A172 (cell line): Measurements from ENCODE around the gene CCN6. TPM values are rescaled to one million over a fixed set of nuclear protein-coding genes. Genes with fewer than 3 reads are reported as not detected.
"Not testable (repeated sequence)": the region's sequence is repeated elsewhere in the genome, so short reads cannot be mapped to it uniquely, and the experiment has no call there.

Source experiments
- DNase-seq: peaks from one replicate; pipeline ENCODE4 v3.0.0-alpha.2; 2015; ENCODE audit warnings: low spot score
- total RNA-seq: library from RNA; depleted of rRNA; stranded (reverse); fragments of >200 nt; shearing (Covaris generic); gene quantifications from 2 replicates; pipeline ENCODE4 v1.2.3, GENCODE V29; 2014

Gene CCN6
- total RNA-seq, 1 experiment from 2014 or later = not detected

DNA sequence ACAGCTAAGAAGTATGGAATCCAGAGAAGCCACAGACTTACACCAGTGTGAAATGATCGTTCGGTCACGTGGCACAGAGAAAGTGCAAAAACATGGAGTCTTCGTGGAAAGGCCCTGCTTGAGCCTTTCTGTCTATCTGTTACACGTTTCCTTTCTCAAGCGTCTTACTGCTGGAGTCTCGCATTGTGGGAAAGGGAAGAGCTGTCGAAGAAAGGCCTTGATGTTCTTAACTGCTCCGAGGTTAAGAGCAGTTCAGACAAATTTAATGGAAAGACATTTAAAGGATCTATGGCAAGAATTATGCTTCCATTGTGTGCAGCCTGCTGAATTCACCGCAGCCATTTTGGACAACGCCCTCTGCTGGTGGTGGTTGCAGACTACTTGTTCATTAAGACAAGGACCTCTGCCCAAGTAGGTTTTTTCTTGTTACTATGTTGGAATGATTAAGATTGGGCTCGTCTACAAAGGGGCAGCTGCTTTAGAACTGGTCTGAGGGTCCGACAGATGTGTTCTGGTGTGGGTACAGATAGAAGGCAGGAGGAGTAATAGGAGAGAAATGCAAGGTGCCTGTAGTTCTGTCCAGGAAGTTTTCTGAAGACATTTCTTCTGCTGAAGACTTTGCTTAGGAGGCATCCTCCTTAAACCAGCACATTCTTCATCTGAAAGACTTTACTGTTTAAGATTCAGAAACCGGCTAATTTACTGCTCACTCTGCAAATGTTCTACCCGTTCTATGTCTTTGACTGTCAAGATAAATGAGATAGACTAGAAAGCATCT, 24.7 kb upstream of the CCN6 start:
- peak; percentile 47 for DNase-seq

DNA sequence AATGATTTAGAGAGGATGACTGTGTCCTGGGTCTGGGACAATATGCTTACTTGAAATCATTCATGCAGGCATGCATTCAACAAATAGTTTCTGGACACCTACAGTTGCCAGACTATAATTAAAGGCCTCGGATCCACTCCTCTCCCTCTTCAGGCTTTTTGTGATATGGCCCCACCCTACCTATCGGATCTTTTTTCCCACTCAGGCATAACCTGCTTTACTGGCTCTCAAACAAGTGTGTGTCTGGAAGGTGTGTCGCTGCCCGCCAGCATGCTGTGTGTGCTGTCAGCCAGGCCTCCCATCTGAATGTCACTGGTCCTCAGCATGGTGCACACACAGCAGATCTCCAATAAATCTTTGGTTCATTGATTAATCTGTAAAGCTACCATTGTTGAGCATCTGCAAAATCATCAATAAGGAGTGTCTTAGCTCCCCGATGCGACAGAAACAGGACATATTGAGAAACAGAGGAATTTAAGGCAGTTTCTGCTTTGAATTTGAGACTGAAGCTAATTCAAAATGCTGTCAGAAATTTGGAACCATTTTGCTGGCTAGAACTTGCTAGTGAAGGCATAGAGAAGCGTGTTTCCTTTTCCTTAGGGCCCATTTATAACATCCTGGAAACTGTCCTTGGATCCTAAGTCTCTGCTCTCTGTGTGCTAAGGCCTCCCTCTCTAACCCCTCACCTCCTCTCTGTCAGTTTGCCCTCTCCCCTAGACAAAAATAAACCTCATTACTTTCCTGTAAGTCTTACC, 23.5 kb upstream of the CCN6 start:
- no peak for DNase-seq

DNA sequence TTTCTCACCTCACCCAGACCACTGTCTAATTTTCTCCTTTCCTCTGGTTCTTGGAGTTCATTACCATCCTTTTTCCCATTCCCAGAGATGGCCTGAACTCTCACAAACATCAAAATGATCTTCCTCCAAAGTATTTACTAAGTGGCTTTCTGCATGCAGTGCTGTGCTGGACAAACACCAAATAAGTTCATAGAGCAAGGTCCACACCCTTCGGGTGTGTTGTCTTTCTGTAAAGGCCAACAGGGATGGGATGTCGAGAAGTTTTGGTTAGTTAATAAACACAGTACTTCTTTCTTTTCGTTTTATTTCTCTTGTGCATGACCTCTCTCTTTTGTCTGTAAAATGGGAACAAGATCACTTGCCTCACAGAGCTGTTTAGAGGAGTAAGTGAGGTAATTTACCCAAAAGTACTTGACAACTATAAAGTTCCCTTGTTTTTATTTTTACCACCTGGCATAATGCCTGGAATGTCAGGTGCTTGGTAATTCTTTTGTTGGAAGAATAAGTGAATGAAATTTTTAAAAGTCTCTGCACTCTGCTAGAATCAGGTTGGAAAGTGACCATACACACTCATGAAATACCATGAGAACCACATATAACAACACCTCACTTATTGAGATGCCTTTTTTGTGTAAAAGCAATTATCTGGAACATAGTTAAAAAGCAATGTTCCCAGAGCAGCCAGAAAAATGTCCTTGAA, 22.8 kb upstream of the CCN6 start:
- no peak for DNase-seq

DNA sequence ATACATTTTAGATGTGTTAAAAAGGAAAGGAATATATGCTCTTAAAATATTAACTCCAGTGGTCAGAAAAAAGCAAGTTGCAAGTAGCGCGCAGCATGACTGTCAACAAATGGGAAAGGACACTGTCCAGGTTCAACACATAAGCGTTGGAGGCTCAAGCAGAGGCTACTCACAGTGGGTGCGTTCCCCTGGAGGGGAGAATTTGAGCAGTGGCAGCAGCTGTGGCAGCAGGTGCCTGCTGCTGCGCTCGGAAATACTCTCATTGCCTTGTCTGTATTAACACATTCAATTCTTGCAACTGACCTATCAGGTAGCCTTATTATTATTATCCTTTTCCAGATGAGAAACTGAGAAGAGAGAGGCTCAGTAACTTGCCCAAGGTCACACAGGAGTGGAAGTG, 21.9 kb upstream of the CCN6 start:
- DNase-seq = no peak

DNA sequence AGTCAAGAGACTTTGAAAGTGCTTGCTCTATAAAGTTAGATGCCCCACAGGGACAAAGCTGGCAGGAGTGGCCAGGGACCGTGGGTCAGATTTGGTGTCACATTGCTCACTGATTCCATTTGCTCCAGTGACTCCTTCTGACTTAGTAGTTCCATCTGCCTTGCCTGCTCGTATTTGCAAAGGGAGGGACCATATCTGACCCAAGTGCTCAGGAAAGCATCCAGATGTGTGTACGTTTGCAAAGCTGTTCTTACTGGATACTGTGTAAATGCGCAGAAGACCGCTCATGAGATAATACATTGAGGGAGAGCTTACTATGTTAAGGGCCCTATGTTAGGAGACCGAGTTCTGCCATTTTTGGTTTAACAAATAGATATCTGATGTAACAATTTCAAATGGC, 21.2 kb upstream of the CCN6 start:
- DNase-seq = no peak

DNA sequence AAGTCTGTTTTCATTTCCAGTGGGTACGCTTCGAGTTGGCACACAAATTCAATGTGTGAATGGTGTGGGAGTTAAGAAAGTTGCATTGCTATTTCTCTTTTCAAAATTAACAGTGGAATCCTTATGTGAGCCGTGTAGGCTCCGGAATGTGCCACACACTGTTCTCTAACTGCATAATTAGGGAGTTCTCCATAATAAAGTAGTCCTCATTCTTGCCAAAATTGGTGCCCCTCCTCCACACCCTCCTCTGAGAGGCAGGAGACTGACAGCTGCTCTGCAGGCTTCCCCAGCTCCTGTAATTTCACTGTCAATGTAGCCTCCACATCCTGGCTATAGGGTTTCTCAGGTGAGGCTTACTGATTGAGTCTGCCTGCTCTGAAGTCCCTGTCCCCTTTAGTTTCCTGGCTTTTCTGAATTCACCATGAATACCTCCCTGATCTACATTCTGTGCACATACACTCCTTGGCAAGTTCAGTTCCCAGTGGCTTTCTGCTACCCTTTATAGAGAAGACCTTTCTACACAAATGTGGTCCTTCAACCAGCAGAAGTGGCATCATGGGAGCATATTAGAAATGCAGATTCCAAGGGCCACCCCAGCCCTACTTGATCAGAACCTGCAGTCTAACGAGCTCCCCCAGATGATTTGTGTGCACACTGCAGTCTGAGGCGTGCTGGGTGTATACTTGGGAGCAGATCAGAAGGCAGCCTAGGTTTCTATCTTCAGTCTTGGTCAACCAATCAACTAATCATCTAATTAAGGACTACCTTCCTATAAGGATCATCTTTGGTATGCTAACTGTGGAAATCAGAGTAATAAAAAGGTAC, 19.9 kb upstream of the CCN6 start:
- DNase-seq = no peak

DNA sequence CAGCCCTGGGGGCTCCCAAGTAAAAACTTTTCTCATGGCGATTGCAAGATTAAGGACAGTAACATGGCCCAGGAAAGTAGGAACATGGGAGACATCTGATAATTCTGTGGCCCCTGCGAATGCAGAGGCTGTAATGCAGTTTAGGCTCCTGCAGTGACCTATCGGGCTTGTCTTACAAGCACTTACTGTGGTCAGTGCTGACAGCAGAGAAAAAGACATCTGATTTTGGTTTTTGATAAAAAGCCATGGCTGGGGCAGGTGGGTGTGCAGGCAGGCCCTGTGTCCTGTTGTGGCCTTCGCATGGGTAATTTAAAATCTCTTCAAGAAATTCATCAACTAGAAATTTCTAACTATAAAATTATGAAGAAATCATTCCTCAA, 19.3 kb upstream of the CCN6 start:
- no peak for DNase-seq

DNA sequence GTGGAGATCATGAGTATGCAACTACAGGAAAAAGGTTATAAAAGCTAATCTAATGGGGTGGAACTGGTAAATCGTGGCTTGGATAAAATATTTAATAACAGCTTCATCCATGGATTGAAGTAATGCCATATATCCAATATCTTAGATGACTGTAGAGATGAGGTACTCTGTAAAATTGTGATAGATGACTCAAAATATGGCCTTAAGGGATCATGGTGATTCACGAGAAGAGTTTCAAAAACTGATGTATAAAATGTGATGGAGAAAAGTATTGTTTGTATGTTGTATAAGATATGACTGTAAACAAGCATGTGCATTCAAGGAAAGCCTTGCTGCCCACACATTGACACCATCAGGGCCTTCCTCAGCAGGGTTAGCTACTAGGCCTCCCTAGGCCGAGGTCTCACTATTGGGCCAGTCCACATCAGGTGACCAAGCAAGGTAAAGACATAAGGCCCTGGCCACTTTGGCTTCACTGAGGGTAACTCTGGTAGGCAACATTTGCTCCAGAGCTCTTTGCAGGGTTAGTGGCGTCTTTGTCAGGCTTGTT, 17.7 kb upstream of the CCN6 start:
- no peak for DNase-seq

DNA sequence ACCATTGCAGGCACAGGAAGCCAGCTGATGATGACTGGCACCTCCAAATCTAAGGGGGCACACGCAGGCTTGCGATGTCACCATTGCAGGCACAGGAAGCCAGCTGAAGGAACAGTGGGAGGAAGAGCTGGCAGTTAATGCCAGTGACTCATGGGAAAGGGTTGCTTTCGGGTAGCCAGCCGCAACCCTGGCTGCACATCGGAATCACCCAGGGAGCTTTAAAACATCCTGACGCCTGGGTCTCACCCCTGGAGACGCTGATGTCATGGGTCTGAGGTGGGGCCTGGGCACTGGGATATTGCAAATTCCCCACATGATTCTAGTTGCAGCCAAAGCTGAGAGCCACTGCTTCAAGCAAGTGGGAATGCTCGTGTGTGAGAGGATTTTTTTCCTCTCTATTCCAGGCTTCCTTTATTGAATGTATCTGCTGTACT, 16.1 kb upstream of the CCN6 start:
- DNase-seq = peak; percentile 96

DNA sequence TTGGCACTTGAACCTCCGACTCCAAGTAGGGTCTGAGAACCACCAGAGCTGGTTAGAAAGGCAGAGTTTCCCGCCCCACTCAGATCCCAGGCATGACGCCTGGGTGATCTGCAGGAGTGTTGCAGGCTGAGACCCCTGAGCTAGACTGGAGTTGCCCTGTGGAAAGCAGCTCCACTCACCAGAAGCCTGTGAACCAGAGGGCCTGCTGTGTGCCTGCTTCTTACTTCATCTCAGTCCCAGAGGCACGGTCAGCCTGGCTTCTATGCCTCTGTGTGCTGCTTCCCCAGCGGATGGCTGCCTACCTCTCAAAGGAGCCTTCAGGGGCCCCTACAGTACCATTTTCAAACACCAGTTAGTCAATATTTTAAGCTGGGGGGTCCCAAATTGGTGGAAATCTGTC, 15.6 kb upstream of the CCN6 start:
- no peak for DNase-seq

DNA sequence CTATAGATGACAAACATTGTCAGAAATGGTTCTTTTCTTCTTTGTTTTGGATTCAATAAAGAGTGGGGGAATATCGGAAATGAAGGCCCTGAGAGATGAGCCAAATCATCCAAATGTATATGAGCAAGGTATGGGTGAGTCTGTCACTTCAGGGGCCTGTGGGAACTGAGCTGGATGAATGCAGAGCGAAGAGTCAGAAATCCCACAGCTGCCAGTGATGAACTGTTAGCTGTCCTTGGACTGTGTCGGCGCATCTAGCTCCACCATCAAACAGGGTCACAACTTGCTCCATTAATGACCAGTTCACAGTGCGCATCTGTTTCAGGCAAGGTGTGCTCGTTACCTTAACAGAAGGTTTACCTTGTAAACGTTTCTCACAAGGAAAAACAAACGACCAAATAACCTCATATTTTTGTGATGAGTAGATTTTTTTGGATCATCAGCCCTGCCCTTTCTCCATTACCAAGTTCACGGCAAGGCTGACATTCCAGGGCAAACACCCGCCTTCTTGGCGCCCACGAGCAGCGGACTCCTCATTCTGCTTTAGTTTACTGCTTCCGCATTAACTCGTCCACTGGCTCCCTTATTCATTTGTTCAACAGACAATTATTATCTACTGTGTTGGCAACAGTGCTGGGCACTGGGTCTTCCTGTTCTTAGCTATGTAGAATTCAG, 15.0 kb upstream of the CCN6 start:
- DNase-seq = no peak

DNA sequence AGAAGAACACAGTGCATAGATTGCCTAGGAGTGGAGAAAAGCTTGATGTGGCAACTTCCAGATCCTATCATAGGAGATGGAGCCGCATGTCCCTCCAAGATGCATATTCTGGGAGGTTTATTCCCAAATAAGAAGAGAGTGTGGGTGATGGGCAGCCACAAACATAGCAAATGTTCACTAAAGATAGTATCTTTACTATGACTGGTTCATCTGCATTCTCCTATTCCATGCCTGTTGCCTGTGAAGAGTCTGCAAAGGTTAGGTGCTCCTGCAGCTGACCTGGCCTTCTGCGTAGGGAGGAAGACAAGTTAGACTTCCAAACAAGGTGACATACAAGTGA, 14.5 kb upstream of the CCN6 start:
- DNase-seq = no peak

DNA sequence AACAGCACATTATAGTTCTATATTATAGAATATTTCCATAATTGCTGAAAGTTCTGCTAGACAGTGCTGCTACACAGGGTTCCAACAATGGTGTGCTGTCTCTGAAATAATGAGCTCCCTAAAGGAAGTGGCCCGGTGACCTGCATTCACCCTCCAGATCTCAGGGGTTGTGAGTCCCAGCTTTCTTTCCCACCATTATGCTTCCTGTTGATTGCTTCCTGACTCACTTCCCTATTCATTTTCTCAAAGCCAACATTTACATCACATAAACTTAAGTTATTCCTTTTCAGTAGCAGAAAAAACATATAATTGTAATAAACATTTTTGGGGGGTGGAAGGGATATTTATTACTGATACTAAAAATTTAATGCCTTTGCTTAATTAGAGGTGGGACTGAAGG, 12.9 kb upstream of the CCN6 start:
- peak; percentile 42 for DNase-seq

DNA sequence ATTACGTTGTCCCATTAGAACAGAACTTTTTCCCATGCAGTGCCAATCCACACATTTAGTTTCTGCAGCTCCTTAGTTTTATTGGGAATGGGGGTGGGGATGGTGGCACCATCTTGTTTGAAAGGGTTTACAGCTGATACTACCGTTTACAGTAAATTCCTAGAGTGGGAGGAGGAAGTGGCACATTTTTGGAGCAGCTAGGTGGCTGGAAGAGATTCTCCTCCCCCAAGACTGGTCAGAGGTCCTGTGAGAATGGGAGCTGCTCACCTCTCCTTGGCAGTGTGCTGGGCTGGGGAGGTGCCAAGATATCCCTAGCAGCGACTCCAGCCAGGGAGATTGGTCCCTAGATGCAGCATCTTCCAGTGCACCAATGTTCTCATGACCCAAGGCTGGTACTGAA, 12.4 kb upstream of the CCN6 start:
- DNase-seq = peak; percentile 13

DNA sequence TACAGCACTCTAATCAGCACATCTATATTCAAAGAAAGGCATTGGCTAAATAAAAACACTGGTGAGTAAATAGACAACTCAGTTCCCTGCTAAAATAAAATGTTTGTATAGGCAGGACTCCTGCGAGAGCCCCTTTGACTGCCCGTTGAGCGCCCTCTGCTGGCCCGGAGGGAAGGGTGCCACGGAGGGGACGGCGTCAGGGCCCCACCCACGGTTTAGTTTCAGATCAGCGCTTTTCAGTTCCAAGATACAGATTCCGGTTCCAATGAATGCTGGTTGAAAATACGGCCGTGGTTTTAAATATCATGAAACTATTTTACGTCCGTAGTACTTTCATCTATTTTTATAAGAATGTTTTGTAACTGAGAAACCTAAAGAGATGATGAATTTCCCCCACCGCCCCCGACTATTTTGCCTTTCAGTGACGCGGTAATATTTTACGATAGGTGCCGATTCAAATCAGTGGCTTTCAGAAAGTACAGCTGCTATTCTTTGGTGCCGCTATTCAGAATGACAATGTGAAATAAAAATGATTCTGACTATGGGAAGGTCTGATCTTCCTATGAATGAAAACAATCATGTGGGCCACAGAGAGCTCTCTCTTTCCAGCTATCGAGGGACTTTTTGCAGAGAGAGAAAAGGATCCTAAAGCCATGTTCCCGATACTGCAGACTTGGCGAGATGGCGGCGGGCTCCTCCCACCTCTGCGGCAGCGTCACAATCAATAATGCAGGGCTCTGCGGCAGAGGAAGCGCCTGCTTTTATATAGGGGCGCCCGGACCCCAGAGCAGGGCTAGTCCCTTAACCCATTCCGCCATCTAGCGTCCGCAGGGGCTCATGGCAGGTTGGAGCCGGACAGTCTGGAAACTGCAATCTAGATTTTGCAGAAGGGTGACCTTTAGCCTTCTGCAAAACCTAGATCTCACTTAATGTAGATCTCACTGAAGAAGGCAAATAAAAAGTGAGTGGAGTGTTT, 10.6 kb upstream of the CCN6 start:
- peak; percentile 74 for DNase-seq

DNA sequence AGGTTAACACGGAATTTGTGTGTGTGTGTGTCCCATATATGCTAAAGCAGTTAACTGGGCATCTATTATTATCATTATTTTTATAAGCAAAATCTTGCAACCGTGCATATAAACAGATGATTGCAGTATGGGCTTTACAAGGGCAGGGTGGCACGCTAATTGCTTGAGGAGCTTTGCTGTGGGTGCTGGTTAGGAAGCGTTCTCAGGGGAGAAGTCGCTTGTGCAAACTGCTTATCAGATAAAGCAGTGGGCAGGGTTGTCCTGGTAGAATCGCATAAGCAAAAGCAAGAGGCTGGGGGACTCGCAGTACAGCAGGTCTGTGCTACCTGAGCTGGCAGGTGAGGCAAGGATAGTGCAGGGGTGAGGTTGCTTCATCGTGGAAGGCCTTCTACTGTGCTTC, 9.7 kb upstream of the CCN6 start:
- DNase-seq = no peak

DNA sequence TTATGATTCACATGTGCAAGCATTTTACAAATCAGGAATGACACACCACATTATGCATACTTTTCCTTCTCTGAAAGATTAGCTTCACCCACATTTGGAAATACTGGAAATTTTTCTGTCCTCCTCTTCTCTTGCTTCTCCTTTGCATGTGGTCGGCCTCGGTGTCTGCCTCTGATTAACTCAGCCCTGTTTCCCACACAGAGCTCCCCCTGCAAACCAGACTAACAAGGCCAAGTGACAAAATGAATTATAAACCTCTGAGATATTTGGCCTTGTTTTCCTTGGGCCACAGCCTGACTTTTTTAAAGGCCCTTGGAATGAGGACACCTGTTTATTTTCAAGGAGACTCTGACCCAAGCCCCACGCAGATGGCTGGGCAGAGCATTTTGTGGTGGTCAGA, 9.0 kb upstream of the CCN6 start:
- peak; percentile 23 for DNase-seq

DNA sequence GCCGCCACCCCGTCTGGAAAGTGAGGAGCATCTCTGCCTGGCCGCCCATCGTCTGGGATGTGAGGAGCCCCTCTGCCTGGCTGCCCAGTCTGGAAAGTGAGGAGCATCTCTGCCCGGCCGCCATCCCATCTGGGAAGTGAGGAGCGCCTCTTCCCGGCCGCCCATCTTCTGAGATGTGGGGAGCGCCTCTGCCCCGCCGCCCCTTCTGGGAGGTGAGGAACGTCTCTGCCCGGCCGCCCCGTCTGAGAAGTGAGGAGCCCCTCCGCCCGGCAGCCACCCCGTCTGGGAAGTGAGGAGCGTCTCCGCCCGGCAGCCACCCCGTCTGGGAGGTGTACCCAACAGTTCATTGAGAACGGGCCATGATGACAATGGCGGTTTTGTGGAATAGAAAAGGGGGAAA, 6.4 kb upstream of the CCN6 start:
- not testable (repeated sequence) for DNase-seq

DNA sequence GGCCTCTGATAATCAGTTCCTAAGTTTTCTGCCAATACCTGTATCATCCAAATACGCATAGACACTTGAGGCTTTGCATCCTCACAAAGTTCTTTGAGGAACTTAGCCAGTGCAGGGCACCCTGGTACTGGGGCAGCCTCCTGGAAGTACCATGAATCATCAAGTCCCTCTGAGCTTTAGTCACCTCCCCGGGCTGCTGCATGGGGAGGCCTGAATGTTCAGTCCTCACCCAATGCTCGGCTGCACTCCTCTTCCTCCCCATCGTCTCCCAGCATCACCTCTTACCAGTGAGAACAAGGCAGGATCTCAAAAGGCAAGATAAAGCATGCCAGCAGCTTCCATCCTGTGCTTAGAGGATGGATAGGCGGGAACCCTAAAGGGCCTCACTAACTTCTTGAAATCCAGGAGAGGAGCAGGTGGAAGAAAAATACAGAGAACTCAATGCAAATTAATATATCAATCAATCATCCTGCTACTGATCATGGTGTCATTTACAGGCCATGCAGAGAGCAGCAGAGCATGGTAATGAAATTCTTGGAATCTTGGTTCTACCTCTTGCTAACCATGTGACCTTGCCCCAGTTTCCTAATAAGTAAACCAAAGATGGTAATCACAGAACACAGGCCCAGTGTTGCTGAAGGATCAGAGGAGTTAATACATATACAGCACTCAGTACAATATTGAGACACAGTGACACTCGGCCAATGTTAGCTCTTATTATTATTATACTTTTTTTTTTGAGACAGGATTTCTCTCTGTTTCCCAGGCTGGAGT, 4.7 kb upstream of the CCN6 start:
- peak; percentile 44 for DNase-seq
